H1 (cell line): ENCODE data around the gene LY9.

Experiments used
- BRCA1 ChIP-seq: IDR thresholded peaks from 2 replicates; pipeline ENCODE4 v1.6.1; 2012; ENCODE audit warnings: low read depth, low read length, improper control_type of control experiment
- GABPA ChIP-seq: IDR thresholded peaks from 2 replicates; pipeline ENCODE4 v1.6.1; 2011; ENCODE audit warnings: mild to moderate bottlenecking, low read length, moderate library complexity, borderline replicate concordance; ENCODE audit not compliant: insufficient read depth
- JUN ChIP-seq: IDR thresholded peaks from 2 replicates; pipeline ENCODE4 v1.6.1; 2011; ENCODE audit warnings: low read depth, mild to moderate bottlenecking, improper control_type of control experiment, low read length
- KDM1A ChIP-seq: fragments of 200-600, 300-600 bp; sonication (generic); IDR thresholded peaks from 2 replicates; pipeline ENCODE4 v1.7.1; 2016; ENCODE audit warnings: mild to moderate bottlenecking, low read length, borderline replicate concordance
- NRF1 ChIP-seq: IDR thresholded peaks from 2 replicates; pipeline ENCODE4 v1.6.1; 2011; ENCODE audit warnings: mild to moderate bottlenecking, low read depth, low read length, improper control_type of control experiment
- POLR2A ChIP-seq, 2 experiments: IDR thresholded peaks; 1 replicate in 1 of 2; 2 replicates in 1 of 2; pipeline ENCODE4 v1.6.1; 2011; ENCODE audit warnings: low read depth in 2 of 2, low read length in 2 of 2, mild to moderate bottlenecking in 2 of 2; ENCODE audit errors: control extremely low read depth in 1 of 2
- RBBP5 ChIP-seq: IDR thresholded peaks from 2 replicates; pipeline ENCODE4 v1.7.1; 2012; ENCODE audit warnings: low read depth, mild to moderate bottlenecking, inconsistent platforms, low read length, moderate library complexity, borderline replicate concordance
- RFX5 ChIP-seq: IDR thresholded peaks from 2 replicates; pipeline ENCODE4 v1.6.1; 2011; ENCODE audit warnings: low read depth, low read length, improper control_type of control experiment, borderline replicate concordance
- TF ChIP-seq, protein P1 (sequence below), 3 experiments: IDR thresholded peaks; 1 replicate in 2 of 3; 2 replicates in 1 of 3; pipeline versions ENCODE4 v1.5.1 to v1.6.1; 2011; ENCODE audit warnings: low read length in 3 of 3, mild to moderate bottlenecking in 3 of 3, inconsistent platforms in 2 of 3, low read depth in 1 of 3, moderate library complexity in 1 of 3; ENCODE audit not compliant: insufficient read depth in 1 of 3; ENCODE audit errors: control extremely low read depth in 1 of 3

DNA sequence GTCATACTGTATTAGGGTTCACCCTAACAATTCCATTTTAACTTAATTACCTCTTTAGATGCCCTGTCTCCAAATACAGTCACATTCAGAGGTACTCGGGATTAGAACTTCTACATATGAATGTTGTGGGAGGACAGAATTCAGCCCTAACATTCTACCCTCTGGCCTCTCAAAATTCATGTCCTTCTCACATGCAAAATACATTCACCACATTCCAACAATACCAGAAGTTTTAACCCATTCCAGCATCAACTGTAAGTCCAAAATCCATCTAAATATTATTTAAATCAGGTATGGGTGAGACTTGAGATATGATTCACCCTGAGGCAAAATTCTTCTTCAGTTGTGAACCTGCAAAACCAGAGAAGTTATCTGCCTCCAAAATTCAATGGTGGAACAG is 14.5 kb downstream of the LY9 start:
- TF ChIP-seq KDM1A (no peak), POLR2A (IDR thresholded peaks at IDR 0.05; ENCODE audit: control extremely low read depth in 1 of 2, low read depth in 2 of 2, low read length in 2 of 2) (no peak), JUN (no peak), RFX5 (no peak), NRF1 (no peak), GABPA (no peak), BRCA1 (no peak), RBBP5 (no peak)
- TF ChIP-seq, protein P1, sequence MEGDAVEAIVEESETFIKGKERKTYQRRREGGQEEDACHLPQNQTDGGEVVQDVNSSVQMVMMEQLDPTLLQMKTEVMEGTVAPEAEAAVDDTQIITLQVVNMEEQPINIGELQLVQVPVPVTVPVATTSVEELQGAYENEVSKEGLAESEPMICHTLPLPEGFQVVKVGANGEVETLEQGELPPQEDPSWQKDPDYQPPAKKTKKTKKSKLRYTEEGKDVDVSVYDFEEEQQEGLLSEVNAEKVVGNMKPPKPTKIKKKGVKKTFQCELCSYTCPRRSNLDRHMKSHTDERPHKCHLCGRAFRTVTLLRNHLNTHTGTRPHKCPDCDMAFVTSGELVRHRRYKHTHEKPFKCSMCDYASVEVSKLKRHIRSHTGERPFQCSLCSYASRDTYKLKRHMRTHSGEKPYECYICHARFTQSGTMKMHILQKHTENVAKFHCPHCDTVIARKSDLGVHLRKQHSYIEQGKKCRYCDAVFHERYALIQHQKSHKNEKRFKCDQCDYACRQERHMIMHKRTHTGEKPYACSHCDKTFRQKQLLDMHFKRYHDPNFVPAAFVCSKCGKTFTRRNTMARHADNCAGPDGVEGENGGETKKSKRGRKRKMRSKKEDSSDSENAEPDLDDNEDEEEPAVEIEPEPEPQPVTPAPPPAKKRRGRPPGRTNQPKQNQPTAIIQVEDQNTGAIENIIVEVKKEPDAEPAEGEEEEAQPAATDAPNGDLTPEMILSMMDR (IDR thresholded peaks at IDR 0.05; ENCODE audit: control extremely low read depth in 1 of 3, insufficient read depth in 1 of 3, low read depth in 1 of 3, low read length in 3 of 3): no peak
